Mesenchymal stem cell (in vitro differentiated cells and primary cell): ENCODE measurements around the gene PRR18.
A peak's percentile ranks its signal among the peaks of the same experiment; 100 is the strongest.
"Not testable (repeated sequence)": the region's sequence is repeated elsewhere in the genome, so short reads cannot be mapped to it uniquely, and the experiment has no call there.

Experiments
- DNase-seq: peaks from one replicate; pipeline ENCODE4 v3.0.0-alpha.2; 2013
- H2AFZ ChIP-seq: one replicate; pipeline ENCODE4 v1.6.1; 2013; ENCODE audit warnings: low read depth, mild to moderate bottlenecking, control low read depth, inconsistent platforms, low read length, moderate library complexity
- H2AK5ac ChIP-seq: 2 replicates; pipeline ENCODE4 v1.6.1; 2013; ENCODE audit warnings: low read length, moderate library complexity, mild to moderate bottlenecking, inconsistent platforms; ENCODE audit not compliant: severe bottlenecking
- H2BK120ac ChIP-seq: one replicate; pipeline ENCODE4 v1.6.1; 2013; ENCODE audit warnings: low read depth, mild to moderate bottlenecking, inconsistent platforms, low read length, moderate library complexity
- H2BK12ac ChIP-seq, 2 experiments: one replicate each; pipeline ENCODE4 v1.6.1; 2013; ENCODE audit warnings: inconsistent platforms in 2 of 2, low read length in 2 of 2, mild to moderate bottlenecking in 2 of 2, moderate library complexity in 2 of 2, control low read depth in 1 of 2
- H2BK15ac ChIP-seq: one replicate; pipeline ENCODE4 v1.6.1; 2013; ENCODE audit warnings: mild to moderate bottlenecking, low read depth, inconsistent platforms; ENCODE audit not compliant: poor library complexity, severe bottlenecking
- H2BK5ac ChIP-seq: 2 replicates; pipeline ENCODE4 v1.6.1; 2013; ENCODE audit warnings: low read depth, mild to moderate bottlenecking, low read length, control low read depth, inconsistent platforms; ENCODE audit not compliant: poor library complexity, severe bottlenecking
- H3K14ac ChIP-seq, 2 experiments: one replicate each; pipeline ENCODE4 v1.6.1; 2013; ENCODE audit warnings: inconsistent platforms in 2 of 2, low read length in 2 of 2, control low read depth in 1 of 2, mild to moderate bottlenecking in 1 of 2, moderate library complexity in 1 of 2
- H3K18ac ChIP-seq, 2 experiments: one replicate each; pipeline ENCODE4 v1.6.1; 2013; ENCODE audit warnings: inconsistent platforms in 2 of 2, low read length in 2 of 2, control low read depth in 1 of 2, low read depth in 1 of 2, mild to moderate bottlenecking in 1 of 2
- H3K23ac ChIP-seq, 2 experiments: one replicate each; pipeline ENCODE4 v1.6.1; 2013; ENCODE audit warnings: inconsistent platforms in 2 of 2, low read length in 2 of 2, mild to moderate bottlenecking in 2 of 2, moderate library complexity in 2 of 2, control low read depth in 1 of 2
- H3K27ac ChIP-seq: 2 replicates; pipeline ENCODE4 v1.5.1; 2013; ENCODE audit warnings: mild to moderate bottlenecking, moderate library complexity, low read length, control low read depth, inconsistent platforms; ENCODE audit not compliant: poor library complexity, severe bottlenecking
- H3K27me3 ChIP-seq, 2 experiments: 2 replicates each; pipeline versions ENCODE4 v1.6.1 to v1.7.0; 2013; ENCODE audit warnings: low read length in 2 of 2, mild to moderate bottlenecking in 2 of 2, moderate library complexity in 2 of 2, control low read depth in 1 of 2, inconsistent platforms in 1 of 2; ENCODE audit not compliant: control insufficient read depth in 1 of 2, insufficient read depth in 1 of 2
- H3K36me3 ChIP-seq, 2 experiments: 2 replicates each; pipeline versions ENCODE4 v1.6.1 to v1.7.0; 2013; ENCODE audit warnings: low read length in 2 of 2, control low read depth in 1 of 2, inconsistent platforms in 1 of 2, low read depth in 1 of 2, mild to moderate bottlenecking in 1 of 2; ENCODE audit not compliant: insufficient read depth in 2 of 2, control insufficient read depth in 1 of 2
- H3K4ac ChIP-seq, 2 experiments: one replicate each; pipeline ENCODE4 v1.6.1; 2013; ENCODE audit warnings: inconsistent platforms in 2 of 2, low read length in 2 of 2, mild to moderate bottlenecking in 2 of 2, moderate library complexity in 2 of 2, control low read depth in 1 of 2, low read depth in 1 of 2
- H3K4me1 ChIP-seq: 2 replicates; pipeline ENCODE4 v1.6.1; 2013; ENCODE audit warnings: low read depth, low read length, control low read depth; ENCODE audit not compliant: control insufficient read depth, insufficient read depth
- H3K4me2 ChIP-seq: 2 replicates; pipeline ENCODE4 v1.6.1; 2013; ENCODE audit warnings: low read length, mild to moderate bottlenecking, inconsistent platforms; ENCODE audit not compliant: poor library complexity, severe bottlenecking
- H3K4me3 ChIP-seq, 2 experiments: 2 replicates each; pipeline versions ENCODE4 v1.5.1 to v1.7.0; 2013; ENCODE audit warnings: low read length in 2 of 2, mild to moderate bottlenecking in 2 of 2, control low read depth in 1 of 2, low read depth in 1 of 2; ENCODE audit not compliant: insufficient read depth in 1 of 2
- H3K79me1 ChIP-seq: replicated peaks from 2 replicates; pipeline ENCODE4 v1.6.1; 2013; ENCODE audit warnings: mild to moderate bottlenecking, control low read depth, low read length, inconsistent platforms; ENCODE audit not compliant: poor library complexity, severe bottlenecking
- H3K9ac ChIP-seq: 2 replicates; pipeline ENCODE4 v1.7.0; 2013; ENCODE audit warnings: mild to moderate bottlenecking, low read length, moderate library complexity
- H3K9me3 ChIP-seq: 2 replicates; pipeline ENCODE4 v1.7.0; 2013; ENCODE audit warnings: mild to moderate bottlenecking, low read length; ENCODE audit not compliant: control insufficient read depth
- H4K8ac ChIP-seq: one replicate; pipeline ENCODE4 v1.6.1; 2013; ENCODE audit warnings: inconsistent platforms, mild to moderate bottlenecking, low read length, moderate library complexity
- H4K91ac ChIP-seq: one replicate; pipeline ENCODE4 v1.6.1; 2013; ENCODE audit warnings: mild to moderate bottlenecking, low read length, inconsistent platforms
- whole genome bisulfite sequencing: methylation state at CpG from one replicate; pipeline ENCODE4 v1.1.7; 2013; ENCODE audit warnings: mixed read lengths; 5-methylcytosine and 5-hydroxymethylcytosine counted together

The PRR18 gene

GRCh38 chr6:166346965-166347364 is 38.8 kb upstream of the PRR18 start:
- H2AFZ ChIP-seq = no peak overlapping the region
- H3K27ac ChIP-seq = no peak overlapping the region
- no peak overlapping the region for H2BK120ac ChIP-seq
- H3K27me3 ChIP-seq = peaks cover 0 to 4% of the 10 kb centered on the region in 2 experiments
- H3K18ac ChIP-seq = no peak overlapping the region
- no peak overlapping the region for H2BK15ac ChIP-seq
- peak overlapping the region; percentile 53 for H2BK5ac ChIP-seq
- H4K91ac ChIP-seq = no peak overlapping the region
- no peak overlapping the region for H3K9ac ChIP-seq
- peaks cover 5% of the 10 kb centered on the region for H3K79me1 ChIP-seq
- no peak overlapping the region for H3K14ac ChIP-seq
- H3K9me3 ChIP-seq = peaks cover 7% of the 10 kb centered on the region
- no peak overlapping the region for H3K23ac ChIP-seq
- no peak overlapping the region for H4K8ac ChIP-seq
- no peak overlapping the region for H3K4me2 ChIP-seq
- H3K4ac ChIP-seq = no peak overlapping the region
- H3K4me3 ChIP-seq = no peak overlapping the region
- H2AK5ac ChIP-seq = no peak overlapping the region
- H3K4me1 ChIP-seq = no peaks in the 10 kb centered on the region
- H3K36me3 ChIP-seq = no peaks in the 10 kb centered on the region
- no peak for DNase-seq
- H2BK12ac ChIP-seq = no peak overlapping the region

- Histone ChIP-seq H3K23ac (no peak overlapping the region), H3K9me3 (peaks cover 7% of the 10 kb centered on the region), H3K36me3 (no peaks in the 10 kb centered on the region), H2AFZ (no peak overlapping the region), H2BK5ac (no peak overlapping the region), H2BK120ac (no peak overlapping the region), H3K4me1 (no peaks in the 10 kb centered on the region), H4K91ac (no peak overlapping the region), H2BK15ac (no peak overlapping the region), H3K79me1 (peaks cover 5% of the 10 kb centered on the region), H3K4me3 (no peak overlapping the region), H3K4ac (no peak overlapping the region), H3K27ac (no peak overlapping the region), H3K9ac (no peak overlapping the region), H4K8ac (no peak overlapping the region), H3K18ac (no peak overlapping the region), H3K14ac (no peak overlapping the region), H2AK5ac (no peak overlapping the region), H3K27me3 (peaks cover 0 to 4% of the 10 kb centered on the region in 2 experiments), H2BK12ac (no peak overlapping the region), H3K4me2 (no peak overlapping the region)
- no peak for DNase-seq
- WGBS = 100% methylated on average over 1 of the region's 3 CpGs
These were observed 38.3 kb upstream of the PRR18 start for GRCh38 chr6:166346449-166346848.

GRCh38 chr6:166345672-166346071 is 37.5 kb upstream of the PRR18 start:
- not testable (repeated sequence) for H3K9me3 ChIP-seq, H2BK12ac ChIP-seq, H3K4me3 ChIP-seq, H3K14ac ChIP-seq, H4K91ac ChIP-seq, H3K27me3 ChIP-seq, H4K8ac ChIP-seq, H3K4me1 ChIP-seq, H3K18ac ChIP-seq, H3K4ac ChIP-seq, H3K23ac ChIP-seq, H3K36me3 ChIP-seq, H2BK15ac ChIP-seq, H2BK5ac ChIP-seq, H3K27ac ChIP-seq, H2AFZ ChIP-seq, H2AK5ac ChIP-seq, H2BK120ac ChIP-seq, H3K4me2 ChIP-seq, DNase-seq, H3K9ac ChIP-seq, H3K79me1 ChIP-seq
- WGBS = 91% methylated on average over 7 of the region's 9 CpGs

GRCh38 chr6:166344921-166345320 is 36.7 kb upstream of the PRR18 start:
- H3K4me2 ChIP-seq, H3K4me3 ChIP-seq, H2BK15ac ChIP-seq, H3K27ac ChIP-seq, H2AK5ac ChIP-seq, H2AFZ ChIP-seq, H3K18ac ChIP-seq, H3K27me3 ChIP-seq, H2BK12ac ChIP-seq, H3K79me1 ChIP-seq, H3K14ac ChIP-seq, H3K23ac ChIP-seq, H2BK5ac ChIP-seq, H3K9ac ChIP-seq, H3K9me3 ChIP-seq, H4K91ac ChIP-seq, H3K36me3 ChIP-seq, H3K4me1 ChIP-seq, H3K4ac ChIP-seq, DNase-seq, H4K8ac ChIP-seq, H2BK120ac ChIP-seq: not testable (repeated sequence)
- WGBS = 93% methylated on average over 2 of the region's 2 CpGs
